ENCODE data around the gene CCDC51. TPM values are rescaled to one million over a fixed set of nuclear protein-coding genes. Genes with fewer than 3 reads are reported as not detected.
A peak's percentile ranks its signal among the peaks of the same experiment; 100 is the strongest.

The CCDC51 gene
- total and polyA plus RNA-seq, 9 of the 15 experiments (the other 6 are each of a cell fraction or from before 2014, with no cell fraction given) = 6.5 to 18.6 (median 15.7) TPM

DNA sequence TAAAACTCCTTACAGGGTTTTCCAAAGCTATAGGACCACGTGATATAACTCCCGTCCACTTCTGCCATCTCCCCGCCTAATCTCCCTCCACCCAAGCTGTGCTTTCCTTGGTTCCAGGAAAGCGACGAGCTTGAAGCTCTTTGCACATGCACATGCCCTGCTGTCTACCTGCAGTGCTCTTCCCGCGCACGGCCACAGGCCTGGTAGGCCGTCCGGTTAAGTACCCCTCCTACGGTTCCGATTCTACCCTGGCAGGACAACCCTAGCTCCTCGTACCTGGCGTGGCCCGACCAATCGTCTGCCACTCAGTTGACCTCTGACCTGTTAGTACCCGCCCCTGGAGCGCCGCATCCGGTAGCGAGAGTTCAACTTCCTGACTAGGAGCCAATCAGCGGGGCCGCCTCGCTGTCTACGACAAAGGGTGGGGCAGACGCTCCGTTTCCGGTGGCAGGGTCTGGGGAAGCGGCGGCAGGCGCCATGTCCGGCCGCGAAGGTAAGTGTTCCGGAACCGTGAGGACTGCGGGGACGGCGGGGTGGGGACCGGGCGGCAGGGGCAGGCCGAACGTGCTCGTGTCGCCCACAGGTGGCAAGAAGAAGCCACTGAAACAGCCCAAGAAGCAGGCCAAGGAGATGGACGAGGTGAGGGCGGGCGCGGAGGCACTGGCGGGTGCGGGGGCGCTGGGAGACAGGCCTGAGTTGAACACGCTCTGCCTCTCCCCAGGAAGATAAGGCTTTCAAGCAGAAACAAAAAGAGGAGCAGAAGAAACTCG, at the start of gene CCDC51, which contains the start of gene TMA7 (continued):
- TF ChIP-seq, protein P1, sequence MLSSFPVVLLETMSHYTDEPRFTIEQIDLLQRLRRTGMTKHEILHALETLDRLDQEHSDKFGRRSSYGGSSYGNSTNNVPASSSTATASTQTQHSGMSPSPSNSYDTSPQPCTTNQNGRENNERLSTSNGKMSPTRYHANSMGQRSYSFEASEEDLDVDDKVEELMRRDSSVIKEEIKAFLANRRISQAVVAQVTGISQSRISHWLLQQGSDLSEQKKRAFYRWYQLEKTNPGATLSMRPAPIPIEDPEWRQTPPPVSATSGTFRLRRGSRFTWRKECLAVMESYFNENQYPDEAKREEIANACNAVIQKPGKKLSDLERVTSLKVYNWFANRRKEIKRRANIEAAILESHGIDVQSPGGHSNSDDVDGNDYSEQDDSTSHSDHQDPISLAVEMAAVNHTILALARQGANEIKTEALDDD (IDR thresholded peaks at IDR 0.05) = no peak
- no peak for TF ChIP-seq HINFP (tag; conservative IDR thresholded peaks at IDR 0.05; ENCODE audit: low read depth)
- TF ChIP-seq FOXK2 (conservative IDR thresholded peaks at IDR 0.05 in 1 of 2, IDR thresholded peaks at IDR 0.05 in 1 of 2; ENCODE audit: low read depth in 2 of 2) = peak in 1 of 2 experiments; percentile 25; a peak in 1 of 4 replicates
- no peak for TF ChIP-seq WHSC1 (IDR thresholded peaks at IDR 0.05; ENCODE audit: low read length)
- TF ChIP-seq, protein P2, sequence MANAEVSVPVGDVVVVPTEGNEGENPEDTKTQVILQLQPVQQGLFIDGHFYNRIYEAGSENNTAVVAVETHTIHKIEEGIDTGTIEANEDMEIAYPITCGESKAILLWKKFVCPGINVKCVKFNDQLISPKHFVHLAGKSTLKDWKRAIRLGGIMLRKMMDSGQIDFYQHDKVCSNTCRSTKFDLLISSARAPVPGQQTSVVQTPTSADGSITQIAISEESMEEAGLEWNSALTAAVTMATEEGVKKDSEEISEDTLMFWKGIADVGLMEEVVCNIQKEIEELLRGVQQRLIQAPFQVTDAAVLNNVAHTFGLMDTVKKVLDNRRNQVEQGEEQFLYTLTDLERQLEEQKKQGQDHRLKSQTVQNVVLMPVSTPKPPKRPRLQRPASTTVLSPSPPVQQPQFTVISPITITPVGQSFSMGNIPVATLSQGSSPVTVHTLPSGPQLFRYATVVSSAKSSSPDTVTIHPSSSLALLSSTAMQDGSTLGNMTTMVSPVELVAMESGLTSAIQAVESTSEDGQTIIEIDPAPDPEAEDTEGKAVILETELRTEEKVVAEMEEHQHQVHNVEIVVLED (CRISPR knock-in tag; IDR thresholded peaks at IDR 0.05) = peak; percentile 34; the same call in 1 of the 2 replicates
- TF ChIP-seq ELF2 (CRISPR knock-in tag; IDR thresholded peaks at IDR 0.05) = peak; percentile 87
- TF ChIP-seq, protein P3, sequence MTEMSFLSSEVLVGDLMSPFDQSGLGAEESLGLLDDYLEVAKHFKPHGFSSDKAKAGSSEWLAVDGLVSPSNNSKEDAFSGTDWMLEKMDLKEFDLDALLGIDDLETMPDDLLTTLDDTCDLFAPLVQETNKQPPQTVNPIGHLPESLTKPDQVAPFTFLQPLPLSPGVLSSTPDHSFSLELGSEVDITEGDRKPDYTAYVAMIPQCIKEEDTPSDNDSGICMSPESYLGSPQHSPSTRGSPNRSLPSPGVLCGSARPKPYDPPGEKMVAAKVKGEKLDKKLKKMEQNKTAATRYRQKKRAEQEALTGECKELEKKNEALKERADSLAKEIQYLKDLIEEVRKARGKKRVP (CRISPR knock-in tag; IDR thresholded peaks at IDR 0.05) = no peak
- TF ChIP-seq, protein P4, sequence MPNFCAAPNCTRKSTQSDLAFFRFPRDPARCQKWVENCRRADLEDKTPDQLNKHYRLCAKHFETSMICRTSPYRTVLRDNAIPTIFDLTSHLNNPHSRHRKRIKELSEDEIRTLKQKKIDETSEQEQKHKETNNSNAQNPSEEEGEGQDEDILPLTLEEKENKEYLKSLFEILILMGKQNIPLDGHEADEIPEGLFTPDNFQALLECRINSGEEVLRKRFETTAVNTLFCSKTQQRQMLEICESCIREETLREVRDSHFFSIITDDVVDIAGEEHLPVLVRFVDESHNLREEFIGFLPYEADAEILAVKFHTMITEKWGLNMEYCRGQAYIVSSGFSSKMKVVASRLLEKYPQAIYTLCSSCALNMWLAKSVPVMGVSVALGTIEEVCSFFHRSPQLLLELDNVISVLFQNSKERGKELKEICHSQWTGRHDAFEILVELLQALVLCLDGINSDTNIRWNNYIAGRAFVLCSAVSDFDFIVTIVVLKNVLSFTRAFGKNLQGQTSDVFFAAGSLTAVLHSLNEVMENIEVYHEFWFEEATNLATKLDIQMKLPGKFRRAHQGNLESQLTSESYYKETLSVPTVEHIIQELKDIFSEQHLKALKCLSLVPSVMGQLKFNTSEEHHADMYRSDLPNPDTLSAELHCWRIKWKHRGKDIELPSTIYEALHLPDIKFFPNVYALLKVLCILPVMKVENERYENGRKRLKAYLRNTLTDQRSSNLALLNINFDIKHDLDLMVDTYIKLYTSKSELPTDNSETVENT (CRISPR knock-in tag; IDR thresholded peaks at IDR 0.05) = no peak
- TF ChIP-seq PTTG1 (tag; IDR thresholded peaks at IDR 0.05; ENCODE audit: low read depth) = no peak
- TF ChIP-seq FUS (optimal IDR thresholded peaks at IDR 0.05; ENCODE audit: low read depth, low read length) = no peak
- TF ChIP-seq CREB1 (IDR thresholded peaks at IDR 0.05) = peak; percentile 70
- TF ChIP-seq CREB1 (CRISPR knock-in tag; IDR thresholded peaks at IDR 0.05) = peak; percentile 79
- peak; percentile 65; the same call in 1 of the 2 replicates for TF ChIP-seq POLR2H (tag; IDR thresholded peaks at IDR 0.05; ENCODE audit: low read depth)
- TF ChIP-seq MAFK (IDR thresholded peaks at IDR 0.05; ENCODE audit: low read length) = no peak
- no peak for TF ChIP-seq PHB (CRISPR knock-in tag; IDR thresholded peaks at IDR 0.05)
- no peak for TF ChIP-seq SREBF1 (IDR thresholded peaks at IDR 0.05; ENCODE audit: borderline replicate concordance, low read depth, low read length)
- TF ChIP-seq HDAC6 (IDR thresholded peaks at IDR 0.05; ENCODE audit: low read depth, low read length) = no peak
- 0 out of 2 replicates have a peak, but pooled peaks have one; percentile 38 for TF ChIP-seq ATF7 (IDR thresholded peaks at IDR 0.05)
- no peak for TF ChIP-seq MAFF (IDR thresholded peaks at IDR 0.05; ENCODE audit: low read length)
- TF ChIP-seq CEBPG (CRISPR knock-in tag; IDR thresholded peaks at IDR 0.05) = no peak
- no peak for TF ChIP-seq CEBPG (tag; conservative IDR thresholded peaks at IDR 0.05 in 1 of 2, IDR thresholded peaks at IDR 0.05 in 1 of 2)
- TF ChIP-seq TAF9B (IDR thresholded peaks at IDR 0.05; ENCODE audit: partially characterized antibody) = peak; percentile 43

Measured in K562 (cell line).